GM21381 (cell line): ENCODE results near the gene NRN1L.

Experiments
- ATAC-seq: cut with Tn5 transposase; IDR thresholded peaks from one replicate; pipeline ENCODE4 v1.9.1; 2021; ENCODE audit warnings: mild to moderate bottlenecking, moderate library complexity; ENCODE audit not compliant: unreplicated experiment

NRN1L gene

DNA sequence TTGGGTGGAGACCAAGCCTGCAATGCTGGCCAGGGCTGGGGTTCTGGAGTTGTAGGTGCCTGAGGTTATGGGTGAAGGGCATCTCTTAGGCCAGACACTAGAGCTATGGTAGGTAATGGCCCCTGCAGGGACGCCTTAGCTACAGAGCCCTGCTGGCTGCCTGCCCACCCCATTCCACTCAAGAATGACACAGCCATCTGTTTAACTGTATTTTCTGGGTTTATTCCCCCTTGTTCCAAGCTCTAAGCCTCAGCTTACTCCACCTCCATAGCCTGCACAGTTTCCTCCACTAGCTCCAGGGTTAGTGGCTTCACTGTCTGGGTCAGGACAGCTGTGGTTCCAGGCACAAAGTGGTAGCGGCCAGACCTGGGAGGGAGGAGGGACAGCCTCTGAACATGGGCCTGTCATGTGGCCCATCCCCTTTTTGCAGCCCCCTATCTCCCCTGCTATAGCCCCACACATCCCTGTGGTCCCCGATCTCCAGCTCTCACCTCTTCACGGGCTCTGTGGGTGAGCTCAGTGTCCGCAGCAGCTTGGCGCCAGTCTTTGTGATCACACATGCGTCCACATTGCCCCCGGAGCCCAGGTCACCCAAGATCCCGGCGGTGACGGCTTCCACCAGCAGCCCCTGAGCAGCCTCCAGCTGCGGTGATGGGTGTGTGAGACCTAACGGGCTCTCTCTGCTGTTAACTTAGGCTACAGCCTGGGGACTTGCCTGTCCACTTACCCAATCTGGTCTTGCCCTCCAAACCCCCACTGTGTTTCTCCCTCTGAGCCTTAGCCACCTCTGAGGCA is 49.8 kb downstream of the NRN1L start:
- no peak for ATAC-seq

DNA sequence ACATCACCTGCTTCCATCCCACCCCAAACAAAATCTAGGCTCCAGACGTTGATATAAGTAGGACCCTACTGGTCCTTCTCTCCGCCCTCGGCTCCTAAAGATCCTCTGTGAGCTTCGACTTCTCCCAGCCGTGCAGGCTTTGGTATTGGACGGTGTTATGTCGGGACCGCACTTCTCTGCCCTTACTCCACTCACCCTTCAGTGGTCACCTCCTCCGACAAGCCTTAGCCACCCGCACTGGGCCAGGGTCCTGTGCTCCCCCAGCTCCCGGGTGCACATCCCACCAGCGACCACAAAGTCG is 50.4 kb downstream of the NRN1L start:
- no peak for ATAC-seq

DNA sequence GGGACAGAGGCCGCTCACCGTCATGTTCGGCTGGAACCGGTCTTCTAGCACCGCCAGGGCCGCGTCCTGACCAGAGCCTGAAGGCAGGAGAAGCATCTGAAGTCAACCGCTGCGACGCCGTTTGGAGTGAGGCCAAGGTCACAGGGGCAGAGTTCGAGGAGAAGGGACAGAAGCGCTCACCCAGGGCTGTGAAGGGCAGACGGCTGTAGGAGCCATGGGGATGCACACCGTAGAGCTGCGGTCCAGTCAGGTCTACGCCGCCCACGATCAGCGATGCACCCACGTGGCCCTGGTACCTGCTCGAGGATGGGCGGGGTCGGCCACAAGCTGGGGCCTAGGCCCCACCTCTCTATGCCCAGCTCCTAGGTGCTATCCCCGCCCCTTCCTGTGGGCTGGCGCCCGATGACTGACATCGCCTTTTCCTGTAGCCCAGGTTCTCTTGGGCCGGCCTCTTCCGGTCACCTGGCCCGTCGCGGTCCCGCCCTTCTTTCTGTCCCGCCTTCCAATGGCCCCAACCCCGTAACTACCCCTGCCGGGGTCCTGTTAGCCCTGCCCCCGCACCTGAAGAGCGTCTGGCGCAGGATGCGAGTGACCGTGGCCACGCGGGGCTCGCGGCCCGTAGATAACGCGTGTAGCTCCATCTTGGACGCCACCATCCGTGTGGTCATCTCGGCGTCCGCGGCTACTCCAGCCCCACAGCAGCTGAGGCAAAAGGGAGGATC is 50.9 kb downstream of the NRN1L start:
- ATAC-seq, result peak; percentile 91
